ENCODE measurements around the gene PPP2R3B.

PPP2R3B gene

DNA sequence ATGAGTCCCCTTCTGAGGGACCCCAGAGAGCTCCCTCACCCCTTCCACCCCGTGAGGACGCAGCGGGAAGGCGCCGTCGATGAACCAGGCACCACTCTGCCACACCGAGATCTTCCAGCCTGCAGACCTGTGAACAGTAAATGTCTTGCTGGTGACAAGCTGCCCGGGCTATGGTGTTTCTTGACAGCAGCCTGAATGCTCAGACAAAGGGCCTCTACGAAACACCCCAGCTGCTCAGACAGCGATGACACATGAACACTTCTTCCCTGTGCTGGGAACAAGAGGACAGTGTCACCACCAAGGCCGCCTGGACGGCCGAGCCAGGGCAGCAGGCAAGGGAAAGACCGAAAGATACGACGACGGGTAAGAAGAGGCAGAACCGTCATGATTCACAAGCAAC, 37.5 kb downstream of the PPP2R3B start:
- ChIA-PET CTCF (no interaction called here), POLR2A (ENCODE audit: low non-redundant PET) (no interaction called here)
- no peak for DNase-seq (ENCODE audit: low spot score)
- TF ChIP-seq, protein P1, sequence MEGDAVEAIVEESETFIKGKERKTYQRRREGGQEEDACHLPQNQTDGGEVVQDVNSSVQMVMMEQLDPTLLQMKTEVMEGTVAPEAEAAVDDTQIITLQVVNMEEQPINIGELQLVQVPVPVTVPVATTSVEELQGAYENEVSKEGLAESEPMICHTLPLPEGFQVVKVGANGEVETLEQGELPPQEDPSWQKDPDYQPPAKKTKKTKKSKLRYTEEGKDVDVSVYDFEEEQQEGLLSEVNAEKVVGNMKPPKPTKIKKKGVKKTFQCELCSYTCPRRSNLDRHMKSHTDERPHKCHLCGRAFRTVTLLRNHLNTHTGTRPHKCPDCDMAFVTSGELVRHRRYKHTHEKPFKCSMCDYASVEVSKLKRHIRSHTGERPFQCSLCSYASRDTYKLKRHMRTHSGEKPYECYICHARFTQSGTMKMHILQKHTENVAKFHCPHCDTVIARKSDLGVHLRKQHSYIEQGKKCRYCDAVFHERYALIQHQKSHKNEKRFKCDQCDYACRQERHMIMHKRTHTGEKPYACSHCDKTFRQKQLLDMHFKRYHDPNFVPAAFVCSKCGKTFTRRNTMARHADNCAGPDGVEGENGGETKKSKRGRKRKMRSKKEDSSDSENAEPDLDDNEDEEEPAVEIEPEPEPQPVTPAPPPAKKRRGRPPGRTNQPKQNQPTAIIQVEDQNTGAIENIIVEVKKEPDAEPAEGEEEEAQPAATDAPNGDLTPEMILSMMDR (conservative IDR thresholded peaks at IDR 0.05; ENCODE audit: low read depth), result no peak
- H3K27ac ChIP-seq, result no peak overlapping the region; the same call in 1 of the 2 replicates

DNA sequence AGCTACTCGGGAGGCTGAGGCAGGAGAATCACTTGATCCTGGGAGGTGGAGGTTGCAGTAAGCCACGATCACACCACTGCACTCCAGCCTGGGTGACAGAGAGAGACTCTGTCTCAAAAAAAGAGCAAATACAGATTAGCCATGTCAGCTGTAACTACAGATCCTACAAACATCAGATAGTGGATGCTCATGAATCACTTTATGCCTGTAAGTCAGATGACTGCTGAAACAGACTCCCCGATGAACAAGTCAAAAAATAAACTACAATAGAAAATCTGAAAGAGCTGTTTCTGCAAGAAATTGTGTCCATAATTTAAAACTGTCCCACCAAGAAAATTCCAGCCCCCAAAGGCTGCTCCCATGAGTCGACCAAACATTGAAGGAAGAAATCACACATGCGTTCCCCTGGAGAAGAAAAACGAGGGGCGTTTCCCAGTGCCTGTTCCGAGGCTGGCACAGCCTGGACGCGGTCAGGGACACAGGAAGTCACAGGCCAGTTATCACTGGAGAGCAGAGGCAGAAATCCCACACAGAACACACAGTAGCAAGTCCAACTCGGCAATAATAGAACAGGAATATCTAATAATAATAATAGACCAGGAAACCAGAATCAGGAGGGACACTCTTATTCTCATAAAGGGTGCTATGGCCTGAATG, 38.1 kb downstream of the PPP2R3B start:
- DNase-seq (ENCODE audit: low spot score), result no peak
- ChIA-PET POLR2A (ENCODE audit: low non-redundant PET) (no interaction called here), CTCF (no interaction called here)
- TF ChIP-seq, protein P1 (conservative IDR thresholded peaks at IDR 0.05; ENCODE audit: low read depth), result no peak
- no peak overlapping the region; the same call in 1 of the 2 replicates for H3K27ac ChIP-seq

DNA sequence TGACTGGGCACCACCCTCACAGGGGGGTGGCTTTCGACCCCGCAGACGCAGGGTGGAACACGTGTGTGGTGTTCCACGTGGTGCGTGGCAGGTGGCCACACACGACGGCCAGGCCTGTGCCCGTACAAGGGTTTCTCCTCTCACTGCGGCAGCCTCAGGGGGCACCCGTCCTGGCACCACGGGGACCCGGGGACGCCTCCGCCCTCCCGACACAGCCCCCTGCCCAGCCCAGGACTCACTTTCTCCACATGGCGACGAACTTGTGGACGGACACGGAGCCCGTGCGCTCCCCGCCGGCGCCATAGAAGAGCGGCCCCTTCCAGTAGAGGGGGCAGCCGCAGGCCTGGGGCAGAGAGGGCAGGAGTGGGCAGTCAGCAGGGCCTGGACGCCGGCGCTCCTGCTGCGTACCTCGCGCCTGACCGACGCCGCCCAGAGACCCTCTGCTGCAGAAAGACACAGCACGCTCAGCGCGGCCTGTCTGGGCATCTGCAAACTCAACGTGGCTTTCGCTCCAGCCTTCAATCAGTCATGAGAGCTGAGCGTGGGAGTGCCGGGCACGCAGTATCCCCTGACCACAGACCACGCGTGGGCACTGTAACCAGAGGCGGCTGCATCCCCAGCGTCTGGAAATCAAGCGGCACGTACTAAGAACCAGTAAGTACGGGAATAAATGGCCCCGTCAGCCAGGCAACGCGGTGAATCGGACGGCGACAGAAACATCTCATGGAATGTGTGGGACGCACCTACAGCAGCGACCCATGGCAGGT, 39.2 kb downstream of the PPP2R3B start:
- H3K27ac ChIP-seq, result no peak overlapping the region
- POLR2A ChIA-PET (ENCODE audit: low non-redundant PET), result no interaction called here
- DNase-seq (ENCODE audit: low spot score), result no peak
- CTCF ChIA-PET, result no interaction called here
- TF ChIP-seq, protein P1 (conservative IDR thresholded peaks at IDR 0.05; ENCODE audit: low read depth), result no peak

DNA sequence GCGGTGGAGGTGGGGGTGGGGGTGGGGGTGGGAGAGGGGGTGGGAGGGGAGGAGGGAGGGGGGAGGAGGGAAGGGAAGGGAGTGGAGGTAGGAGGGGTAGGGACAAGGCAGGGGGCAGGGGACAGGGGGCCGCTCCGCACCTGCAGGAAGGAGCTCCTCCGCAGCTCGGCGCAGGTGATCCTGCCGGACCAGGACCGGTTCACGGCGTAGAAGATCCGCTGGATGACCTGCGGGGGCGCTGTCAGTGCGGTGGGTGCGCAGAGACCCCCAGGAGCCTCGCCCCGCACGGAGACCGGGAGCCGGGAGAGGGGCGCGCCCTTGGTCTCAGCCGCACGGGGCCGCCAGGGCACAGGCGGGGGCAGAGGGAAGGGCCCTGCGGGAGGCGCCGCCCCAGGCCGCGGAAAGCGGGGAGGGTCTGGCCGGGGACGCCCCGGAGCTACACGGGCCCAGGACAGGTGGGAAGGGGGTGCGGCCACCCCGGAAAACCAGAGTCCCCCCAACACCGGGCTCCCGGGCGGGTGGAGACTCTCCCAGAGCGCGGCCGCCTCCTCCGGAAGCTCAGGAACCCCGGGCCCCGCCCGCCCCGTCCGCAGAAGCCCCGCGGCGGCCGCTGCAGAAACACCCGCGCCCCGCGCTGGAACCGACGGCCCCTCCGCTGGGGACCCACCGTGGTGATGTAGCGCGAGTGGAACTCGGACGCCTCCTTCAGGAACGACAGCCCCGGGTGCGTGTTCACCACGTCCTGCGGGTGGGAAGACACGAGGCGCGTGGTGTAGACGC, 40.5 kb downstream of the PPP2R3B start:
- DNase-seq (ENCODE audit: low spot score), result no peak
- TF ChIP-seq, protein P1 (conservative IDR thresholded peaks at IDR 0.05; ENCODE audit: low read depth), result no peak
- no peak overlapping the region for H3K27ac ChIP-seq
- ChIA-PET POLR2A (ENCODE audit: low non-redundant PET) (no interaction called here), CTCF (no interaction called here)

DNA sequence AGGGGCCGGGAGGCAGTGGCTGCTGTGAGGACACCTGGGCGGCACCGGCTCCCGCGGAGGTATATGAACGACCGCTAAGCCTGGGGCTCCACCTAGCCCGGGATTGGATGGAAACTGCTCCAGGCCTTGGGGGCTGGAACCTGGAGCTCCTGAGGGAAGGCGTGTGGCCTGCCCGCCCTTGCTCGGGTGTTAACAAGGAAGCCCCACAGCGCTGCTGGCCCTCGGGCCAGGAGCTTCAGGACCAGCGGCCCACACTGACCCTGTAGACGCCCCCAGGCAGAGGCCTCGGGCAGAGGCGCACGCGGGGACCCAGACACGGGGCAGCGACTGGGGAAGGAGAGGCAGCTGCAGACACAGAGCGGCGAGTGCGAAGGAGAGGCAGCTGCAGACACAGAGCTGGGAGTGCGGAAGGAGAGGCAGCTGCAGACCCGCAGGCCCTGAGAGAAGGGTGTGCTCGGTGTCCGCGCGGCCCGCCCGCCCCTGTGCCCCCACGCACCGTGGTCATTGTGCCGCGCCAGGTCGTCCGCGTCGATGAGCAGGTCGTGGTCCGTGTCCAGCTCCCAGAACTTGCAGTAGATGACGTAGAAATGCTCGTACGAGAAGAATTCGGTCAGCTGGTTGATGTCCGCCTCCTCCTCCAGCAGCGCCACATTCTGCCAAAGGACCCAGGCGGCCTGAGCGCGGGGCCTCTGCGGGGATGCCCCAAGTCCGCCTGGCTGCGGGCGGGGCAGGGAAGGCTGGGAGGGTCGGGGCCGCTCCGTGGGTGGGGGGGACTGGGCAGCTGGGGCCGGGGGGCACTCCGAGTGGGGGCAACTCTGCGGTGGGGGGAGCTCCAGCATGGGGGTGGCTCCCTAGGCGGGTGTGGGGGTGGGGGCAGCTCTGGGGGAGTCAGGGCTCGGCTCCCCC, 41.4 kb downstream of the PPP2R3B start:
- POLR2A ChIA-PET (ENCODE audit: low non-redundant PET), result no interaction called here
- CTCF ChIA-PET, result no interaction called here
- DNase-seq (ENCODE audit: low spot score), result no peak

More for the DNA sequence above, 41.4 kb downstream of the PPP2R3B start:
- H3K27ac ChIP-seq, result no peak overlapping the region
- TF ChIP-seq, protein P1 (conservative IDR thresholded peaks at IDR 0.05; ENCODE audit: low read depth), result no peak

All from RWPE1 (cell line).